Skeletal muscle satellite cell (primary cell): ENCODE data around the gene DIAPH2.

ENCODE experiments used
- H3K27me3 ChIP-seq: 2 replicates; pipeline ENCODE4 v1.7.0; 2013; ENCODE audit warnings: low read length; ENCODE audit not compliant: control insufficient read depth, insufficient read depth
- H3K36me3 ChIP-seq: 2 replicates; pipeline ENCODE4 v1.7.0; 2013; ENCODE audit warnings: mild to moderate bottlenecking, control low read depth, low read length; ENCODE audit not compliant: insufficient read depth
- H3K4me1 ChIP-seq: 2 replicates; pipeline ENCODE4 v1.7.0; 2013; ENCODE audit warnings: low read length; ENCODE audit not compliant: control insufficient read depth, insufficient read depth
- H3K4me2 ChIP-seq: 2 replicates; pipeline ENCODE4 v1.7.0; 2013; ENCODE audit warnings: mild to moderate bottlenecking, low read length
- H3K4me3 ChIP-seq: 2 replicates; pipeline ENCODE4 v1.7.0; 2013; ENCODE audit warnings: low read length
- H3K9ac ChIP-seq: 2 replicates; pipeline ENCODE4 v1.7.0; 2013; ENCODE audit warnings: mild to moderate bottlenecking, low read depth, low read length, moderate library complexity
- H3K9me3 ChIP-seq: replicated peaks from 2 replicates; pipeline ENCODE4 v1.7.0; 2013; ENCODE audit warnings: mild to moderate bottlenecking, control low read depth, low read length

DIAPH2 gene

DNA sequence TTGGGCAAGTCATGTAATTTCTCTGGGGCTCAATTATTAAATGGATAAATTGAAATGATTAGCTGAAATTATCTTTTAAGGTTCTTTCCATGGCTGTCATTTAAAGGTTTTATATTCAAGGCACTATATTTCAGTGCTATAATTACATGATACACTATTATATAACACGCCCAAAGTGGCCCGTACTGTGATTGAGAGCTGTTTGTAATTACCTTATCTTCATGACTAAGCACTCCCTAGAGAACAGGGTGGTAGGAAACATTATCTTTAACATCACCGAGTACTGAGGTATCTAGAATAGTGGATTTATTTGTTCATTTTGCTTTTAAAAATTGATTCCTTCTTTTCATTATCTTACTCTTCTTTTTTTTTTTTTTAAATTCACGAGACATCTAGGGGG, 79.0 kb downstream of the DIAPH2 start:
- peaks cover 4% of the 10 kb centered on the region for H3K27me3 ChIP-seq

DNA sequence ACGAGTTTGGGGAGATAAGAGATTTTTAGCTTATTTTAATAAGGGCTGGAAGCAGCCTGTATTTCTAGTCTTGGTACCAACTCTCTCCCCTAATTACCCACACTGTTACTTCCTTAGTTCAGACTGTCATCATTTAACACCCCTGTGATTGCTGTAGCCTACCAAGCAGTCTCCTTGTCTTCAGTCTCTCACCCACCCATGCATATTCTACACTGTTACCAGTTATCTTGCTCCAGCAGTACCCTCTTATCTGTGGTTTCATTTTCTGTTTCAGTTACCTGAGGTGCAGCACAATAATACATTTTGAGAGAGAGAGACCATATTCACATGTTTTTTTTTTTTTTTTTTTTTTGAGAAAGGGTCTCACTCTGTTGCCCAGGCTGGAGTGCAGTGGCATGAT, 80.2 kb downstream of the DIAPH2 start:
- no peaks in the 10 kb centered on the region for H3K4me1 ChIP-seq
- no peaks in the 10 kb centered on the region for H3K9me3 ChIP-seq
- peaks cover 4% of the 10 kb centered on the region for H3K27me3 ChIP-seq
- H3K36me3 ChIP-seq = no peaks in the 10 kb centered on the region
- no peak overlapping the region for H3K9ac ChIP-seq
- no peak overlapping the region for H3K4me2 ChIP-seq
- no peak overlapping the region for H3K4me3 ChIP-seq

More for the DNA sequence above, 79.0 kb downstream of the DIAPH2 start:
- Histone ChIP-seq H3K9ac (no peak overlapping the region), H3K9me3 (no peaks in the 10 kb centered on the region), H3K4me1 (no peaks in the 10 kb centered on the region), H3K36me3 (no peaks in the 10 kb centered on the region), H3K4me3 (no peak overlapping the region), H3K4me2 (no peak overlapping the region)

DNA sequence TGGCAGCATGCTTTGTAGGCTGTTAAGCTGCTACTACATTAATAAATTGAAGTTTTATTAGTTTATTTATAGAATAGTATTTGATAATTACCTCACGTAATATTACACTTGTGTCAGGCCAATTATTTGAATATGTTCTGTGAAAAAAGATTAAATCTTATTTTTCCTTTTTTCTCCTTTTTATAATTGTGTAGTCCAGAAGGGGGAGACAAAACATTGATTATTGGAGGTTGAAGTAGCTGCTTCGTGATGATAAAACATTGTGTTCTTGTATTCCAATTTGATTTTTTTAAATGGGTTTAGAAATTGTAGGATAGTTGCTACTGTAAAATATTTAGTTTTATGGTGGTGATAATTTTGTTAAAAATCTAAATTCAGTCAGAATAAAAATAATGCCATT, 85.7 kb downstream of the DIAPH2 start:
- H3K36me3 ChIP-seq = no peaks in the 10 kb centered on the region
- no peak overlapping the region for H3K4me3 ChIP-seq
- no peaks in the 10 kb centered on the region for H3K4me1 ChIP-seq
- no peaks in the 10 kb centered on the region for H3K9me3 ChIP-seq
- no peak overlapping the region for H3K4me2 ChIP-seq
- H3K9ac ChIP-seq = no peak overlapping the region
- H3K27me3 ChIP-seq = peaks cover 4% of the 10 kb centered on the region

DNA sequence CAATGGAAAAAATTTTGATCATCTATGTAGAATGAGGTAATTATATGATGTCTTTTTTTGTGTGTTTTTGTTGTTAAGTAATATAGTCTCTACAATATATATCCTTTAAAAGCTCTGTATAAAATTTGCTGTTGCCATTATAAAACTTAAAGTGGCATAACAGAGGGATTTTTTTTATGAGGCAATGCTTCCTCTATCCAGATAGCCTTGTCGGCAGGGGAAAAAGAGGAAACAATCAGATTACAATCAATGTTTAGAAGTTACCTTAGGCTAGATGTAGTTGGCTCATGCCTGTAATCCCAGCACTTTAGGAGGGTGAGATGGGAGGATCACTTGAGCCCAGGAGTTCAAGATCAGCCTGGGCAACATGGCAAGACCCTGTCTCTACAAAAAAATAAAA, 86.8 kb downstream of the DIAPH2 start:
- Histone ChIP-seq H3K4me2 (no peak overlapping the region), H3K4me3 (no peak overlapping the region), H3K36me3 (no peaks in the 10 kb centered on the region), H3K9ac (no peak overlapping the region), H3K4me1 (no peaks in the 10 kb centered on the region), H3K27me3 (peaks cover 4% of the 10 kb centered on the region), H3K9me3 (no peaks in the 10 kb centered on the region)

DNA sequence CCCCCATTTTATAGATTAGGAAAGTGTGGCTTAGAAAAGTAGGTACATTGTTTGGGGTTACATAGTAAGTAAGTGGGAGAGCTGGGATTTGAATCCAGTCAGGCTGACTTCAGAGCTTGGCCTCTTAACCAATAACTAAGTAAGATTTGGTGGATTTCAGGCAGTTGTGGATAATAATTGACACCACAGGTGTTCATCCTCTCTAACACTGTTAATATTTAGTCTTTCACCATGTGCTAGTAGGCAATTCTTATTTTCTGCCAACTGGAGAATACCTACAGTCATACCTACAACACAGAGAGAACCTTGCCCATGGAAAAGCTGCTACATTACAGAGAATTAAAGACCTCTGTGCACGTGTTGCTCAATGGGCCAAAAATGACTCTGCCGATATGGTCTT, 89.5 kb downstream of the DIAPH2 start:
- no peaks in the 10 kb centered on the region for H3K27me3 ChIP-seq
- H3K4me1 ChIP-seq = peaks cover 5% of the 10 kb centered on the region
- H3K4me2 ChIP-seq = no peak overlapping the region
- H3K9me3 ChIP-seq = no peaks in the 10 kb centered on the region
- no peaks in the 10 kb centered on the region for H3K36me3 ChIP-seq
- H3K9ac ChIP-seq = no peak overlapping the region
- H3K4me3 ChIP-seq = no peak overlapping the region

DNA sequence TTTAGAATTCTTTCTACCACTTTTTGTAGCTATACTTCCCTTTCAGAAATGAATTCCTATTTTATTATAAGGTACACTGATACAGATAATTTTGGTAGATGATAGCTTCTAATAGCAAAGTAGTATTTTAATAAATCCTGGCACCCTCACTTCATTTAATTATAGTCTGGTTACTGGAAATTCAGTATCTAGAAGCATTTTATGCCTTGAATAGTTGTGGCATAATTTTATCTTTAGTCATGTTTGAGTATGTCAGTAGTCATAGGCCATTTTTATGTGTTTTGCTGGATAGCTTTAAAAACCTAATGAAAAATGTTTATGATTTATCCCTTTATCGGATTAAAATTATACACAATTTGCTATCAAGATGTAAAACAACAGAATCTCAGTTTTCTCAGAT, 92.3 kb downstream of the DIAPH2 start:
- Histone ChIP-seq H3K4me1 (peaks cover 5% of the 10 kb centered on the region), H3K9ac (no peak overlapping the region), H3K4me3 (no peak overlapping the region), H3K4me2 (peak overlapping the region; percentile 22), H3K36me3 (no peaks in the 10 kb centered on the region), H3K9me3 (no peaks in the 10 kb centered on the region), H3K27me3 (no peaks in the 10 kb centered on the region)

DNA sequence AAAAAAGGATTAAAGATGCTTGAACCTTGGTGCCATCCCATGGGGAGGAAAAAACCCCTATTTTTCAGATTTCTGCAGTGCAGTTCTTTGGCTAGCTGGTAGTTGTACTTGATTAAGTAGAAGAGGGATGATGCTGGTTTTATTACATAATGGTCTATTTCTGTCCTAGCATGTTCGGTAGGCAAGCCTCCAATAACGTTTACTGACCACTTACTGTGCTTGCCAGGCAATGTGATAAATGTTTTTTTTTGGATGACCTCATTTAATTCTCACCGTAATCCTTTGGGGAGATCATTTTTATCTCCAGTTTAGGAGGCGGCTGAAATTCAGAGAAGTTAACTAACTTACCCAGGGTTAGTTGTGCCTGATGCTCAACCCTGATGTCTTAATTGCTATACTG, 106.9 kb downstream of the DIAPH2 start:
- Histone ChIP-seq H3K27me3 (no peaks in the 10 kb centered on the region), H3K4me1 (peaks cover 4% of the 10 kb centered on the region), H3K9me3 (no peaks in the 10 kb centered on the region), H3K36me3 (no peaks in the 10 kb centered on the region), H3K9ac (no peak overlapping the region), H3K4me2 (peak overlapping the region; percentile 32), H3K4me3 (no peak overlapping the region)

DNA sequence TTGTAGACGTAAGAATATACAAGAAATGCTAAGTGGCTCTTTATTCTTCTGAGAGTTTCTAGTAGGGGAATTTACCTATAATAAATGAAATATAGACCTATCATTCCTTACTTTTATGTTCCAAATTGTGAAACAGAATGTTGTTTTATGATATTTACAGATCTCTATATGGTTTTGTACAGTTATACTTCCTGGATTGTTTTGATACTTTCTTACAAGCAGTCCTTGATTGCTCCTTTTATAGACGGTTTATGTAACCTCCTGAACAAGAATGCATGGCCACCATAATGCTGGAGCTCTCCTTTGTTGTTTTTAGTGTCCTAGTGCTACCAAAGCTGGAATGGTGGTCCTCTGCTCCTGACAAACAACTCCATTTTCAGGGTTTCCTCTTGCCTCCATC, 107.4 kb downstream of the DIAPH2 start:
- H3K27me3 ChIP-seq = no peaks in the 10 kb centered on the region
- H3K4me1 ChIP-seq = peaks cover 4% of the 10 kb centered on the region
- H3K4me2 ChIP-seq = peak overlapping the region; percentile 32
- no peak overlapping the region for H3K4me3 ChIP-seq
- H3K9ac ChIP-seq = no peak overlapping the region
- H3K36me3 ChIP-seq = no peaks in the 10 kb centered on the region
- no peaks in the 10 kb centered on the region for H3K9me3 ChIP-seq

DNA sequence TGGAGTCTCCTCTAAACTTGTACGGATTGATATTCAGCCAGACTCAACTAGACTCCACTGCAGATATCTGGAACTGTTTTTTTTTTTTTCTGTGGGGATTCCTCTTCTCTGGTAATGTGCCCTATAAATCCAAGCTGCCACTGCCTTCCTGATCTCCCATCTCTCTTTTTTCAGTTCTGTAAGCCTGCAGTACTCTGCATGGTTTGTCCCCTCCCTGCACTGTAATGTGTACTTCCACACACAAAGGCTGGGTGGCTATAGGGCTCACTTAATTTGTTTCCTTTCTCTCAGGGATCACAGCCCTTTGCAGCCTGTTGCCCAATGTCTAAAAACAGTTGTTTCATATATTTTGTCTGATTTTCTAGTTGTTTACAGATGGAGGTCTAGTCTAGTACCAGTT, 114.3 kb downstream of the DIAPH2 start:
- H3K9me3 ChIP-seq = no peaks in the 10 kb centered on the region
- H3K4me2 ChIP-seq = no peak overlapping the region
- H3K4me1 ChIP-seq = no peaks in the 10 kb centered on the region
- no peak overlapping the region for H3K4me3 ChIP-seq
- H3K27me3 ChIP-seq = no peaks in the 10 kb centered on the region
- H3K36me3 ChIP-seq = no peaks in the 10 kb centered on the region
- no peak overlapping the region for H3K9ac ChIP-seq

DNA sequence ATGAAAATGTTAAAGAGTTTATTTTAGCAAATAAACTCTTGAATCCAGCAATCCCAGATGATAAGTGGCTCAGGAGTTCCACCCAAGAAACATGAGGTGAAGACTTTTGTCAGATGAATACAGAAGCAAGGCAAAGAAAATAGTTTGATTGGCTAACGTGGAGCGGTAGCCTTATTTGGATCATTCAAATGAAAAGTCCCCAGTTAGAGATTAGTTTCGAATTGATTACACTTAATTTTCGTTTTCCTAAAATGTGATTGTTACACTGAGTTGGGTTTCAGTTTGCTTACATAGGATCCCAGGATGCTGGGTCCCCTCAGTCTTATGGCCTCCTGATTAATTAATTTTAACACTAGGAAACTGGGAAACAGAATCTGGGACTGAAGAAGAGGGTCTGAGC, 122.7 kb downstream of the DIAPH2 start:
- H3K9ac ChIP-seq = no peak overlapping the region
- no peaks in the 10 kb centered on the region for H3K9me3 ChIP-seq
- no peaks in the 10 kb centered on the region for H3K27me3 ChIP-seq
- H3K4me2 ChIP-seq = no peak overlapping the region
- H3K36me3 ChIP-seq = no peaks in the 10 kb centered on the region
- H3K4me1 ChIP-seq = no peaks in the 10 kb centered on the region
- no peak overlapping the region for H3K4me3 ChIP-seq

DNA sequence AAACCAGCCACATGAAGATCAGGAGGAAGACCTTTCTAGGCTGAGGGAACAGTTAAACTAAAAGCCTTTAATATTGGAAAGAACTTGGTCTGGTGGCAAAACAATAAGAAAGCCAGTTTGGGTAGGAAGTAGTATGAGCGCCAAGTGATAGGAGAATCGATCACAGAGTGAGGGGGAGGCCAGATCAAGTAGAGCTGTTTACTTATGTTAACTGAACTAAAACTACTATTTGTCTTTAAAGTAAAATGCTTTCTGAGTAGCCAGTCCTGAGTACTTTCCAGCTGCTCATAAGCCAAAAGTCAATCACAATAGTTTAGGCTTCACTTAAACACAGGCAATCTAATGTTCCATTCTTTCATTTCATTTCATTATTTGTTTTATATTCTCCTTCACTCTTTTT, 136.3 kb downstream of the DIAPH2 start:
- H3K4me1 ChIP-seq = no peaks in the 10 kb centered on the region
- no peak overlapping the region for H3K4me2 ChIP-seq
- H3K36me3 ChIP-seq = no peaks in the 10 kb centered on the region
- no peak overlapping the region for H3K4me3 ChIP-seq
- H3K9ac ChIP-seq = no peak overlapping the region
- H3K9me3 ChIP-seq = no peaks in the 10 kb centered on the region
- H3K27me3 ChIP-seq = no peaks in the 10 kb centered on the region

DNA sequence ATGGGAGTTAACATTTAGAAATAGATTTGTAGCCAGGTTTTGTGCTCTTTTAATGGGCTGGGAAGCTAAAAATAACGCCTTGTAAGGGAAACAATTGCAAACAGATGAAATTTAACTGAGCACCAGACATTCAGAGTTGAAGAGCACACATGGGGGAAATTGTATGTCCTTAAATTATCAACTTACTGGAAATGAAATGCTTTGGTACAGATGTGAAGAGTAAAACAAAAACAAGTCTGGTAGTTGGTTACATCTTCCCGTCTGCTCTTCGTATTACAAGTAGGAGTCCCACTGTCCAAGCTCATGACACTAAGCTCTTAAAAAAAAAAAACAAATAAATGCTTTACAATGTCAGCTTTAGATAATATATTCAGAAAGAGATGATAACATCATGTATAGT, 139.5 kb downstream of the DIAPH2 start:
- Histone ChIP-seq H3K9me3 (no peaks in the 10 kb centered on the region), H3K27me3 (no peaks in the 10 kb centered on the region), H3K9ac (no peak overlapping the region), H3K4me2 (no peak overlapping the region), H3K4me1 (no peaks in the 10 kb centered on the region), H3K36me3 (no peaks in the 10 kb centered on the region), H3K4me3 (no peak overlapping the region)
